ENCODE measurements around the gene LRRC3.

LRRC3 gene

GRCh38 chr21:44459712-44460440, 4.6 kb downstream of the LRRC3 start:
- DNase-seq = no peak

- DNase-seq = no peak
Measured at GRCh38 chr21:44460441-44460755, 5.1 kb downstream of the LRRC3 start.

- DNase-seq = no peak
Measured at GRCh38 chr21:44461005-44461404, 5.7 kb downstream of the LRRC3 start.

GRCh38 chr21:44461464-44462001, 6.2 kb downstream of the LRRC3 start:
- DNase-seq = no peak

GRCh38 chr21:44462086-44462833, 7.0 kb downstream of the LRRC3 start:
- DNase-seq = no peak

GRCh38 chr21:44462834-44463200, 7.5 kb downstream of the LRRC3 start:
- no peak for DNase-seq

- DNase-seq = no peak
Measured at GRCh38 chr21:44463724-44464123, 8.4 kb downstream of the LRRC3 start.

- no peak for DNase-seq
Measured at GRCh38 chr21:44464351-44464750, 9.0 kb downstream of the LRRC3 start.

- DNase-seq = no peak
Measured at GRCh38 chr21:44466351-44466954, 11.1 kb downstream of the LRRC3 start.

GRCh38 chr21:44466996-44467858, 11.9 kb downstream of the LRRC3 start:
- no peak for DNase-seq

- no peak for DNase-seq
Measured at GRCh38 chr21:44467859-44468195, 12.5 kb downstream of the LRRC3 start.

- no peak for DNase-seq
Measured at GRCh38 chr21:44471341-44471740, 16.0 kb downstream of the LRRC3 start.

- DNase-seq = no peak
Measured at GRCh38 chr21:44471996-44472395, 16.7 kb downstream of the LRRC3 start.

GRCh38 chr21:44473915-44474555, 18.7 kb downstream of the LRRC3 start:
- no peak for DNase-seq

- no peak for DNase-seq
Measured at GRCh38 chr21:44475266-44475845, 20.0 kb downstream of the LRRC3 start.

GRCh38 chr21:44477131-44477530, 21.8 kb downstream of the LRRC3 start:
- DNase-seq = no peak

- DNase-seq = no peak
Measured at GRCh38 chr21:44477712-44478111, 22.4 kb downstream of the LRRC3 start.

- DNase-seq = no peak
Measured at GRCh38 chr21:44478124-44478800, 23.0 kb downstream of the LRRC3 start.

GRCh38 chr21:44478801-44479167, 23.5 kb downstream of the LRRC3 start:
- no peak for DNase-seq

GRCh38 chr21:44479556-44480199, 24.4 kb downstream of the LRRC3 start:
- DNase-seq = peak; percentile 55
